ENCODE data around the gene HTRA3.

HTRA3 gene

GRCh38 chr4:8307121-8307520 is 37.6 kb downstream of the HTRA3 start:
- Histone ChIP-seq H3K4me3 (ENCODE audit: insufficient read length, low read depth) (no peak overlapping the region), H3K9ac (ENCODE audit: insufficient read length, low read depth) (no peak overlapping the region), H3K9me3 (ENCODE audit: insufficient read depth, low read length) (0 out of 2 replicates have a peak, but pooled peaks cover under 1% of the 10 kb centered on the region), H3K27me3 (ENCODE audit: insufficient read depth, insufficient read length) (peaks cover 3% of the 10 kb centered on the region), H3K36me3 (ENCODE audit: insufficient read depth, insufficient read length, low read length) (no peaks in the 10 kb centered on the region), H3K4me1 (ENCODE audit: insufficient read depth, insufficient read length) (peaks cover 16% of the 10 kb centered on the region)
- DNase-seq (ENCODE audit: low read depth, low spot score): no peak
- TF ChIP-seq YY1 (IDR thresholded peaks at IDR 0.05; ENCODE audit: insufficient read depth, insufficient read length): no peak
- TF ChIP-seq SUZ12 (IDR thresholded peaks at IDR 0.05; ENCODE audit: extremely low read depth, insufficient read depth, insufficient read length): no peak
- TF ChIP-seq ZNF274 (IDR thresholded peaks at IDR 0.05; ENCODE audit: low read depth, low read length): no peak

- no peak overlapping the region for H3K9ac ChIP-seq (ENCODE audit: insufficient read length, low read depth)
- H3K9me3 ChIP-seq (ENCODE audit: insufficient read depth, low read length): peaks cover 6% of the 10 kb centered on the region
- no peak overlapping the region for H3K4me3 ChIP-seq (ENCODE audit: insufficient read length, low read depth)
- H3K36me3 ChIP-seq (ENCODE audit: insufficient read depth, insufficient read length, low read length): no peaks in the 10 kb centered on the region
- H3K4me1 ChIP-seq (ENCODE audit: insufficient read depth, insufficient read length): peaks cover 16% of the 10 kb centered on the region
- H3K27me3 ChIP-seq (ENCODE audit: insufficient read depth, insufficient read length): peaks cover 3% of the 10 kb centered on the region
- TF ChIP-seq SUZ12 (IDR thresholded peaks at IDR 0.05; ENCODE audit: extremely low read depth, insufficient read depth, insufficient read length) (no peak), YY1 (IDR thresholded peaks at IDR 0.05; ENCODE audit: insufficient read depth, insufficient read length) (no peak), ZNF274 (IDR thresholded peaks at IDR 0.05; ENCODE audit: low read depth, low read length) (no peak)
- DNase-seq (ENCODE audit: low read depth, low spot score): no peak
Measured at GRCh38 chr4:8307714-8308113, 38.2 kb downstream of the HTRA3 start.

- no peak overlapping the region for H3K4me3 ChIP-seq (ENCODE audit: insufficient read length, low read depth)
- DNase-seq (ENCODE audit: low read depth, low spot score): no peak
- H3K4me1 ChIP-seq (ENCODE audit: insufficient read depth, insufficient read length): peaks cover 16% of the 10 kb centered on the region
- H3K9me3 ChIP-seq (ENCODE audit: insufficient read depth, low read length): peaks cover 10% of the 10 kb centered on the region
- peaks cover 3% of the 10 kb centered on the region for H3K27me3 ChIP-seq (ENCODE audit: insufficient read depth, insufficient read length)
- no peak for TF ChIP-seq SUZ12 (IDR thresholded peaks at IDR 0.05; ENCODE audit: extremely low read depth, insufficient read depth, insufficient read length)
- no peak for TF ChIP-seq YY1 (IDR thresholded peaks at IDR 0.05; ENCODE audit: insufficient read depth, insufficient read length)
- no peak for TF ChIP-seq ZNF274 (IDR thresholded peaks at IDR 0.05; ENCODE audit: low read depth, low read length)
- no peak overlapping the region for H3K9ac ChIP-seq (ENCODE audit: insufficient read length, low read depth)
- H3K36me3 ChIP-seq (ENCODE audit: insufficient read depth, insufficient read length, low read length): no peaks in the 10 kb centered on the region
Measured at GRCh38 chr4:8308144-8308543, 38.6 kb downstream of the HTRA3 start.

GRCh38 chr4:8308856-8309771 is 39.6 kb downstream of the HTRA3 start:
- Histone ChIP-seq H3K9ac (ENCODE audit: insufficient read length, low read depth) (no peak overlapping the region), H3K27me3 (ENCODE audit: insufficient read depth, insufficient read length) (peaks cover 3% of the 10 kb centered on the region)
- no peak for TF ChIP-seq ZNF274 (IDR thresholded peaks at IDR 0.05; ENCODE audit: low read depth, low read length)
- TF ChIP-seq SUZ12 (IDR thresholded peaks at IDR 0.05; ENCODE audit: extremely low read depth, insufficient read depth, insufficient read length): no peak
- no peak for TF ChIP-seq YY1 (IDR thresholded peaks at IDR 0.05; ENCODE audit: insufficient read depth, insufficient read length)

GRCh38 chr4:8310306-8310705 is 40.8 kb downstream of the HTRA3 start:
- H3K27me3 ChIP-seq (ENCODE audit: insufficient read depth, insufficient read length): peaks cover 3% of the 10 kb centered on the region

More at GRCh38 chr4:8308856-8309771, 39.6 kb downstream of the HTRA3 start:
- peaks cover 16% of the 10 kb centered on the region for H3K4me1 ChIP-seq (ENCODE audit: insufficient read depth, insufficient read length)
- no peak overlapping the region for H3K4me3 ChIP-seq (ENCODE audit: insufficient read length, low read depth)
- no peaks in the 10 kb centered on the region for H3K36me3 ChIP-seq (ENCODE audit: insufficient read depth, insufficient read length, low read length)
- DNase-seq (ENCODE audit: low read depth, low spot score): no peak
- H3K9me3 ChIP-seq (ENCODE audit: insufficient read depth, low read length): peaks cover 11% of the 10 kb centered on the region

GRCh38 chr4:8311101-8312068 is 41.8 kb downstream of the HTRA3 start:
- H3K27me3 ChIP-seq (ENCODE audit: insufficient read depth, insufficient read length): peaks cover 3% of the 10 kb centered on the region
- no peak overlapping the region for H3K4me3 ChIP-seq (ENCODE audit: insufficient read length, low read depth)
- peaks cover 19% of the 10 kb centered on the region for H3K4me1 ChIP-seq (ENCODE audit: insufficient read depth, insufficient read length)
- no peak overlapping the region for H3K9ac ChIP-seq (ENCODE audit: insufficient read length, low read depth)
- peaks cover 11% of the 10 kb centered on the region for H3K9me3 ChIP-seq (ENCODE audit: insufficient read depth, low read length)
- DNase-seq (ENCODE audit: low read depth, low spot score): no peak
- H3K36me3 ChIP-seq (ENCODE audit: insufficient read depth, insufficient read length, low read length): no peaks in the 10 kb centered on the region
- TF ChIP-seq YY1 (IDR thresholded peaks at IDR 0.05; ENCODE audit: insufficient read depth, insufficient read length): no peak
- TF ChIP-seq ZNF274 (IDR thresholded peaks at IDR 0.05; ENCODE audit: low read depth, low read length): no peak
- no peak for TF ChIP-seq SUZ12 (IDR thresholded peaks at IDR 0.05; ENCODE audit: extremely low read depth, insufficient read depth, insufficient read length)

More at GRCh38 chr4:8310306-8310705, 40.8 kb downstream of the HTRA3 start:
- Histone ChIP-seq H3K4me3 (ENCODE audit: insufficient read length, low read depth) (no peak overlapping the region), H3K9ac (ENCODE audit: insufficient read length, low read depth) (no peak overlapping the region), H3K4me1 (ENCODE audit: insufficient read depth, insufficient read length) (peaks cover 17% of the 10 kb centered on the region), H3K9me3 (ENCODE audit: insufficient read depth, low read length) (peaks cover 11% of the 10 kb centered on the region), H3K36me3 (ENCODE audit: insufficient read depth, insufficient read length, low read length) (no peaks in the 10 kb centered on the region)
- TF ChIP-seq ZNF274 (IDR thresholded peaks at IDR 0.05; ENCODE audit: low read depth, low read length) (no peak), YY1 (IDR thresholded peaks at IDR 0.05; ENCODE audit: insufficient read depth, insufficient read length) (no peak), SUZ12 (IDR thresholded peaks at IDR 0.05; ENCODE audit: extremely low read depth, insufficient read depth, insufficient read length) (no peak)
- no peak for DNase-seq (ENCODE audit: low read depth, low spot score)

All from NT2/D1 (cell line).